Measurements from ENCODE around the gene MYCBP. TPM values are rescaled to one million over a fixed set of nuclear protein-coding genes. Genes with fewer than 3 reads are reported as not detected.

MYCBP gene
- total and polyA plus RNA-seq, 2 of the 8 experiments (the other 6 are each of a cell fraction or from before 2014, with no cell fraction given), result 22.4 to 38.2 TPM

DNA sequence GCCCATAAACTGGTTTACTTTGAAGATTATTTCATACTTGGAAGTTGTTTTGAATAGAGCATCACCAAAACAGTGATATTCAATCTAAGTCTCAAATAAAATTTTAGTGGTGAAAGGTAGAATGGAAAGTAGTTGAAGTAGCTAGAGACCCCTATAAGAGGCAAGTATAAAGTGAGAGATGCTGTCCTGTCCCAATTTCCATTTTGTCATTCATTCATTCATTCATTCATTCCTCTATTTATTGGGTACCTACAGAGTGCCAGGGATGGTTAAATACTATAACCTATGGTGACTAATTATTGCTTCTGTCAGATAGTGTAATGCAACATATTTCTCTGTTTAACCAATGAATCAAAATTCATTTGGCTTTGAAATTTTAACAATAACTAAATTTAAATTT lies 46.3 kb downstream of the MYCBP start:
- no peaks in the 10 kb centered on the region for H4K20me1 ChIP-seq (replicated peaks in 1 of 2; ENCODE audit: control insufficient read depth in 1 of 2, insufficient read depth in 2 of 2, low read length in 2 of 2)
- DNase-seq (ENCODE audit: low read depth in 1 of 2, low spot score in 2 of 2) (no peak), FAIRE-seq (no peak)
- H2BK12ac ChIP-seq (ENCODE audit: low read depth, low read length), result no peak overlapping the region
- H2BK5ac ChIP-seq (ENCODE audit: low read depth, low read length), result no peak overlapping the region
- H3K14ac ChIP-seq (ENCODE audit: insufficient read length), result no peak overlapping the region
- ChIA-PET POLR2A (ENCODE audit: partially characterized antibody) (interaction anchor here (0.6 to 1.0 kb wide), 3 partner anchors 8 to 816 kb away, joined by 3 to 4 read pairs (median 3); no protein-coding TSS in a partner anchor), CTCF (ENCODE audit: partially characterized antibody) (interaction anchor here (0.9 to 4.0 kb wide), 6 partner anchors 8 to 241 kb away, joined by 4 to 17 read pairs (median 4); no protein-coding TSS in a partner anchor)
- H3K9me3 ChIP-seq (ENCODE audit: insufficient read depth in 2 of 2, low read depth in 1 of 2, low read length in 1 of 2), result no peaks in the 10 kb centered on the region
- no peak overlapping the region for H2AFZ ChIP-seq (ENCODE audit: low read length)
- no peaks in the 10 kb centered on the region; a peak in 1 of 7 replicates for H3K27me3 ChIP-seq (replicated peaks in 1 of 4; ENCODE audit: control insufficient read depth in 3 of 4, extremely low read depth in 1 of 4, insufficient read depth in 3 of 4, low read length in 3 of 4)
- H3K27ac ChIP-seq (ENCODE audit: low read depth, low read length), result no peak overlapping the region
- H3K56ac ChIP-seq (replicated peaks; ENCODE audit: insufficient read length, low read depth, low read length), result no peak overlapping the region
- H4K91ac ChIP-seq (replicated peaks; ENCODE audit: insufficient read length, low read length), result no peak overlapping the region
- no peak overlapping the region for H2BK20ac ChIP-seq (ENCODE audit: low read length)
- no peak overlapping the region for H2BK120ac ChIP-seq (replicated peaks; ENCODE audit: low read depth, low read length)
- H3K23me2 ChIP-seq (ENCODE audit: low read depth, low read length), result no peaks in the 10 kb centered on the region
- H3K4ac ChIP-seq (replicated peaks; ENCODE audit: insufficient read length, low read depth, low read length), result no peak overlapping the region
- H3K79me1 ChIP-seq (ENCODE audit: low read depth, low read length), result no peaks in the 10 kb centered on the region
- no peak overlapping the region for H3K4me3 ChIP-seq (ENCODE audit: extremely low read depth in 1 of 4, insufficient read depth in 2 of 4, low read depth in 3 of 4, low read length in 4 of 4)
- no peak overlapping the region for H2AK5ac ChIP-seq (ENCODE audit: low read depth, low read length)
- no peak overlapping the region for H3K9ac ChIP-seq (replicated peaks in 1 of 4; ENCODE audit: extremely low read depth in 1 of 4, low read depth in 3 of 4, low read length in 3 of 4)
- H3K23ac ChIP-seq (ENCODE audit: insufficient read length), result no peak overlapping the region
- H3K4me2 ChIP-seq (ENCODE audit: insufficient read depth in 1 of 2, low read depth in 2 of 2, low read length in 2 of 2), result no peak overlapping the region
- no peak overlapping the region for H4K8ac ChIP-seq (ENCODE audit: extremely low read depth, insufficient read depth, low read length)
- no peaks in the 10 kb centered on the region for H3K79me2 ChIP-seq (ENCODE audit: control insufficient read depth in 1 of 2, insufficient read depth in 2 of 2, low read length in 2 of 2)
- H3K36me3 ChIP-seq (ENCODE audit: control insufficient read depth in 2 of 4, insufficient read depth in 4 of 4, low read length in 3 of 4), result no peaks in the 10 kb centered on the region
- no peak overlapping the region for H3K18ac ChIP-seq (ENCODE audit: extremely low read depth, low read length)
- no peaks in the 10 kb centered on the region for H3K4me1 ChIP-seq (replicated peaks in 1 of 4; ENCODE audit: control insufficient read depth in 3 of 4, insufficient read depth in 4 of 4, low read length in 3 of 4)
- no peak overlapping the region for H4K5ac ChIP-seq (ENCODE audit: insufficient read length, low read depth, low read length)
- no peak overlapping the region for H2BK15ac ChIP-seq (ENCODE audit: low read length)
- TF ChIP-seq GABPA (IDR thresholded peaks at IDR 0.05; ENCODE audit: borderline replicate concordance, insufficient read depth, low read length), result no peak
